HG03139 (cell line): Measurements from ENCODE around the gene SERPINE1.
"Not testable (repeated sequence)": the region's sequence is repeated elsewhere in the genome, so short reads cannot be mapped to it uniquely, and the experiment has no call there.

Source experiments
- ATAC-seq: cut with Tn5 transposase; IDR thresholded peaks from one replicate; pipeline ENCODE4 v1.9.1; 2021; ENCODE audit not compliant: unreplicated experiment

The SERPINE1 gene

GRCh38 chr7:101100858-101101847 lies 25.8 kb upstream of the SERPINE1 start:
- no peak for ATAC-seq

GRCh38 chr7:101102026-101102425 lies 24.9 kb upstream of the SERPINE1 start:
- no peak for ATAC-seq

- not testable (repeated sequence) for ATAC-seq
Observed at GRCh38 chr7:101103701-101104100, 23.2 kb upstream of the SERPINE1 start.

- no peak for ATAC-seq
Observed at GRCh38 chr7:101104193-101104713, 22.7 kb upstream of the SERPINE1 start.

- ATAC-seq = no peak
Observed at GRCh38 chr7:101104799-101105198, 22.1 kb upstream of the SERPINE1 start.

GRCh38 chr7:101105248-101105647 lies 21.7 kb upstream of the SERPINE1 start:
- not testable (repeated sequence) for ATAC-seq

GRCh38 chr7:101106386-101106785 lies 20.5 kb upstream of the SERPINE1 start:
- ATAC-seq = no peak

GRCh38 chr7:101108330-101108857 lies 18.5 kb upstream of the SERPINE1 start:
- ATAC-seq = no peak

GRCh38 chr7:101108961-101109360 lies 17.9 kb upstream of the SERPINE1 start:
- ATAC-seq = no peak

- no peak for ATAC-seq
Observed at GRCh38 chr7:101109368-101109767, 17.5 kb upstream of the SERPINE1 start.

- ATAC-seq = no peak
Observed at GRCh38 chr7:101111261-101111660, 15.6 kb upstream of the SERPINE1 start.

- ATAC-seq = no peak
Observed at GRCh38 chr7:101112233-101112632, 14.7 kb upstream of the SERPINE1 start.

GRCh38 chr7:101113140-101113539 lies 13.8 kb upstream of the SERPINE1 start:
- ATAC-seq = not testable (repeated sequence)

GRCh38 chr7:101113836-101114235 lies 13.1 kb upstream of the SERPINE1 start:
- no peak for ATAC-seq

- no peak for ATAC-seq
Observed at GRCh38 chr7:101114492-101114891, 12.4 kb upstream of the SERPINE1 start.

GRCh38 chr7:101115215-101115614 lies 11.7 kb upstream of the SERPINE1 start:
- ATAC-seq = no peak

GRCh38 chr7:101116898-101117297 lies 10.0 kb upstream of the SERPINE1 start:
- ATAC-seq = no peak

GRCh38 chr7:101118856-101119255 lies 8.0 kb upstream of the SERPINE1 start:
- no peak for ATAC-seq

- ATAC-seq = no peak
Observed at GRCh38 chr7:101119876-101120275, 7.0 kb upstream of the SERPINE1 start.

- no peak for ATAC-seq
Observed at GRCh38 chr7:101120315-101120714, 6.6 kb upstream of the SERPINE1 start.

GRCh38 chr7:101121631-101121990 lies 5.3 kb upstream of the SERPINE1 start:
- ATAC-seq = not testable (repeated sequence)
